Neural progenitor cell (in vitro differentiated cells): Measurements from ENCODE around the gene FARS2.

Experiments
- CTCF ChIP-seq: fragments of 200-600 bp; sonication (generic); IDR thresholded peaks from 2 replicates; pipeline ENCODE4 v1.5.1; 2017; ENCODE audit warnings: antibody characterized with exemption, mild to moderate bottlenecking
- EZH2 ChIP-seq: fragments of 200-600 bp; sonication (generic); IDR thresholded peaks from 2 replicates; pipeline ENCODE4 v1.6.1; 2017; ENCODE audit warnings: antibody characterized with exemption, mild to moderate bottlenecking, moderate library complexity

GRCh38 chr6:5582762-5583161, 321.4 kb downstream of the FARS2 start:
- TF ChIP-seq CTCF: peak; percentile 7
- TF ChIP-seq EZH2: no peak
